Osteoblast (primary cell): ENCODE data around the gene NFIC. TPM values are rescaled to one million over a fixed set of nuclear protein-coding genes. Genes with fewer than 3 reads are reported as not detected.

ENCODE experiments used
- DNase-seq: peaks from one replicate; pipeline ENCODE4 v3.0.0; 2011; ENCODE audit warnings: low spot score, mixed read lengths; ENCODE audit not compliant: insufficient read length; ENCODE audit errors: missing footprints
- H2AFZ ChIP-seq: 2 replicates; pipeline ENCODE4 v1.6.0; 2011; ENCODE audit warnings: mild to moderate bottlenecking, low read length
- H3K27ac ChIP-seq: 2 replicates; pipeline ENCODE4 v1.5.1; 2011; ENCODE audit warnings: mild to moderate bottlenecking, low read depth, low read length, moderate library complexity
- H3K27me3 ChIP-seq: 2 replicates; pipeline ENCODE4 v1.6.0; 2012; ENCODE audit warnings: mild to moderate bottlenecking, control low read depth, inconsistent platforms, low read length, moderate library complexity; ENCODE audit not compliant: insufficient read depth
- H3K36me3 ChIP-seq: 2 replicates; pipeline ENCODE4 v1.5.1; 2011; ENCODE audit warnings: mild to moderate bottlenecking, low read length, control low read depth, moderate library complexity; ENCODE audit not compliant: insufficient read depth
- H3K4me1 ChIP-seq: 2 replicates; pipeline ENCODE4 v1.5.1; 2011; ENCODE audit warnings: mild to moderate bottlenecking, low read length, control low read depth, moderate library complexity; ENCODE audit not compliant: insufficient read depth
- H3K4me2 ChIP-seq: 2 replicates; pipeline ENCODE4 v1.6.0; 2011; ENCODE audit warnings: mild to moderate bottlenecking, low read length; ENCODE audit not compliant: insufficient read depth
- H3K4me3 ChIP-seq: fragments of 200-600 bp; sonication (generic); 3 replicates; pipeline ENCODE4 v1.5.1; 2012; ENCODE audit warnings: mild to moderate bottlenecking, low read length, inconsistent platforms; ENCODE audit not compliant: insufficient read depth
- H3K79me2 ChIP-seq: 2 replicates; pipeline ENCODE4 v1.6.0; 2012; ENCODE audit warnings: mild to moderate bottlenecking, low read length, control low read depth, inconsistent platforms; ENCODE audit not compliant: insufficient read depth
- H3K9me3 ChIP-seq: 2 replicates; pipeline ENCODE4 v1.5.1; 2011; ENCODE audit warnings: low read depth, low read length, control low read depth
- H4K20me1 ChIP-seq: 2 replicates; pipeline ENCODE4 v1.6.0; 2012; ENCODE audit warnings: mild to moderate bottlenecking, low read length, control low read depth; ENCODE audit not compliant: insufficient read depth
- total RNA-seq: library from RNA; depleted of rRNA; stranded (reverse); fragments of >200 nt; gene quantifications from 2 replicates; pipeline ENCODE4 v1.2.3, GENCODE V29; 2012
- TF ChIP-seq, protein P1 (sequence below): IDR thresholded peaks from 2 replicates; pipeline ENCODE4 v1.5.1; 2011; ENCODE audit warnings: mild to moderate bottlenecking, low read depth, low read length, moderate library complexity; ENCODE audit errors: extremely low read depth

The NFIC gene
- total RNA-seq, 1 donor, result 61.2 TPM

DNA sequence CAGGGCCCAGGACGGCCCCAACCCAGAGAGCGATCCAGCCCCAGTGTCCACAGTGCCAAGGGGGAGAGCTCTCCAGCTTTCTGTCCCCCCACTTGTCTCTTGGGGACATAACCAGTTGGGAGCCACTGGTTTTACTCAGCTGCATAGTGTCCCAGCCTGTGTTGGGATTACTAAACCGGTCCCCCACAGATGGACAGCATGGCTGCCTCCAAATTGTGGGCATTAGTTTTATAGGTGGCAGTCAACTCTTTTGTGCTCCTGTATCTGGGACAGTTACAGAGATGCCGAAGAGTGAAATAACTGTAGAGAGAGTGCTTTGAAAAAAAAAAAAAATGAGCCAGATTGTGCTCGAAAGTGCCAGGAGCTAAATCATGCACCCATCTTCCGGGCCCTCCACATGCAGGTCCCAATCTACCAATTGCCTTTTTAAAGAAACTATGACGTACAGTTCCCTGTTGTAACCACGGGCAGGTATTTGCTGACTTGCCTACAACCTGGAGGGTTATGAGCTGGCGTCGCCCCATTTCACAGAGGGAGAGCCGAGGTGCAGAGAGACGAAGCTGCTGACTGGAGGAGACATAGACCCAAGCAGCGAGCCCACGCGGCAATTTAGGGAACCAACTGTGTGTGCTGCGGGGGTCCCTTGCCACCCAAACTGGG lies 2.4 kb upstream of the NFIC start:
- Histone ChIP-seq H3K36me3 (no peaks in the 10 kb centered on the region), H3K27me3 (no peaks in the 10 kb centered on the region), H3K79me2 (peaks cover 78% of the 10 kb centered on the region), H2AFZ (no peak overlapping the region), H3K4me3 (no peak overlapping the region), H4K20me1 (peaks cover 32% of the 10 kb centered on the region), H3K9me3 (no peaks in the 10 kb centered on the region), H3K27ac (no peak overlapping the region), H3K4me2 (no peak overlapping the region), H3K4me1 (peaks cover 26% of the 10 kb centered on the region)
- peak; percentile 69 for DNase-seq
- TF ChIP-seq, protein P1, sequence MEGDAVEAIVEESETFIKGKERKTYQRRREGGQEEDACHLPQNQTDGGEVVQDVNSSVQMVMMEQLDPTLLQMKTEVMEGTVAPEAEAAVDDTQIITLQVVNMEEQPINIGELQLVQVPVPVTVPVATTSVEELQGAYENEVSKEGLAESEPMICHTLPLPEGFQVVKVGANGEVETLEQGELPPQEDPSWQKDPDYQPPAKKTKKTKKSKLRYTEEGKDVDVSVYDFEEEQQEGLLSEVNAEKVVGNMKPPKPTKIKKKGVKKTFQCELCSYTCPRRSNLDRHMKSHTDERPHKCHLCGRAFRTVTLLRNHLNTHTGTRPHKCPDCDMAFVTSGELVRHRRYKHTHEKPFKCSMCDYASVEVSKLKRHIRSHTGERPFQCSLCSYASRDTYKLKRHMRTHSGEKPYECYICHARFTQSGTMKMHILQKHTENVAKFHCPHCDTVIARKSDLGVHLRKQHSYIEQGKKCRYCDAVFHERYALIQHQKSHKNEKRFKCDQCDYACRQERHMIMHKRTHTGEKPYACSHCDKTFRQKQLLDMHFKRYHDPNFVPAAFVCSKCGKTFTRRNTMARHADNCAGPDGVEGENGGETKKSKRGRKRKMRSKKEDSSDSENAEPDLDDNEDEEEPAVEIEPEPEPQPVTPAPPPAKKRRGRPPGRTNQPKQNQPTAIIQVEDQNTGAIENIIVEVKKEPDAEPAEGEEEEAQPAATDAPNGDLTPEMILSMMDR, result no peak

DNA sequence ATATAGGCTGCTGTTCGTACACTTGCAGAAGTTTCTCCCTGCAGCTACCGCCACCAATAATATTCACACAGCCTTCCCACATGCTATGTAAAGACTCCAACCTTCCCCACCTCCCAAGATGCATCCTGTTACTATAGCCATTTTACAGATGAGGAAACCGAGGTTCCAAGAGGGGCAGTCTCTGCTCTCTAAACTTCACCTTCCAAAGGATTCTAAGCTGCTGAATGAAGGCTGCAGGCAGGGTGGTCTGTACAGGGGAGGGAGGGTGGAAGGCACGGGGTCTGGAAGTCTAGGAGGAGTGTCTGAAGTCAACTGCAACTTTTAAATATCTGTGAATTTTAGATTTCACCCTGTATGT lies 1.9 kb upstream of the NFIC start:
- Histone ChIP-seq H2AFZ (no peak overlapping the region), H4K20me1 (peaks cover 33% of the 10 kb centered on the region), H3K79me2 (peaks cover 83% of the 10 kb centered on the region), H3K9me3 (no peaks in the 10 kb centered on the region), H3K4me1 (peaks cover 30% of the 10 kb centered on the region), H3K27me3 (no peaks in the 10 kb centered on the region), H3K4me2 (no peak overlapping the region), H3K27ac (no peak overlapping the region), H3K4me3 (no peak overlapping the region), H3K36me3 (no peaks in the 10 kb centered on the region)
- TF ChIP-seq, protein P1, result no peak
- DNase-seq, result peak; percentile 51

DNA sequence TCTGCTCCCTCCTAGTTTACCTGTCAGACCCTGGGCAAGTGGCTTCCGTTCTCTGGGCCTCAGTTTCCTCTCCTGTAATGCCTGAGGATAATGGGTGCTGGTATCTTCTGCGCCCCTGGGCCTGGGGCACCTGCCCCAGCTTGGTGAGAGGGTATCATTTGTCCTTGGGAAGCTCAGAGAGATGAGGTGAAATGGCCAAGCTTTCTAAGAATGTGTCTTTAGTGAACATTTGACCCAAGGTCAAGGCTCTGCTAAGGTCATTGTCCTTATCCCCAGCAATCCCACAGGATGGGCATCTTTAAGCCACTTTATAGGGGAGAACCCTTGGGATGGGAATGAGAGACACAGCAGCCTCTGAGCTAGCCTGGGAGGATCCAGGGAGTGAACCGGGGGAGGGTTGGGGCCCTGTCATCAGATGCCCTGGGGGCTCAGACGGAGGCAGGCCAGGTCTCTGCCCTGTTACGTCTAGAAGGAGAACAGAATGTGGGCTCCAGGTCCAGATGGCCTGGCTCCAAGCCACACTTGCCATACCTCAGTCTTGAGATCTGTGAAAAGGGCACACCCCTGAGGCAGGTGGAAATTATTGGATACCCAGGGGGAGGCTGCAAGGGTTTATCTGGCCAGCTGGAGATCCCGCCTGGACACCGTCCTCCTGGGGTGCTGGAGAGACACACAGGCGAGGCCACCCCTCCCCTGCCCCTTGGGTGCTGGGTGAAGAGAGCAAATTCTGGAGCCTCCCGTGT lies 1.1 kb upstream of the NFIC start:
- TF ChIP-seq, protein P1, result no peak
- peak overlapping the region; percentile 84 for H3K4me2 ChIP-seq
- H2AFZ ChIP-seq, result peak overlapping the region; percentile 42
- no peaks in the 10 kb centered on the region for H3K27me3 ChIP-seq
- peak overlapping the region; percentile 92 for H3K4me3 ChIP-seq
- H3K27ac ChIP-seq, result peak overlapping the region; percentile 83
- peaks cover 90% of the 10 kb centered on the region for H3K79me2 ChIP-seq
- peak; percentile 63 for DNase-seq
- no peaks in the 10 kb centered on the region for H3K36me3 ChIP-seq
- H3K4me1 ChIP-seq, result peaks cover 37% of the 10 kb centered on the region
- peaks cover 40% of the 10 kb centered on the region for H4K20me1 ChIP-seq
- no peaks in the 10 kb centered on the region for H3K9me3 ChIP-seq
